Fibroblast of pulmonary artery (primary cell): ENCODE results near the gene HPCAL1.

ENCODE experiments used
- DNase-seq: peaks from one replicate; pipeline ENCODE4 v3.0.0-alpha.2; 2010; ENCODE audit warnings: low read depth
- H3K4me3 ChIP-seq: replicated peaks from 2 replicates; pipeline ENCODE4 v1.5.1; 2011; ENCODE audit warnings: low read depth, mild to moderate bottlenecking, control low read depth, low read length, moderate library complexity
- CTCF ChIP-seq: IDR thresholded peaks from 2 replicates; pipeline ENCODE4 v1.5.1; 2011; ENCODE audit warnings: mild to moderate bottlenecking, control low read depth, low read length, inconsistent platforms; ENCODE audit errors: missing control alignments

The HPCAL1 gene

GRCh38 chr2:10271509-10271908 is 31.2 kb upstream of the HPCAL1 start:
- no peak for TF ChIP-seq CTCF
- DNase-seq, result no peak
- H3K4me3 ChIP-seq, result no peak overlapping the region

GRCh38 chr2:10271946-10272345 is 30.8 kb upstream of the HPCAL1 start:
- TF ChIP-seq CTCF, result no peak
- no peak overlapping the region for H3K4me3 ChIP-seq
- DNase-seq, result no peak

GRCh38 chr2:10272464-10272863 is 30.2 kb upstream of the HPCAL1 start:
- DNase-seq, result no peak
- no peak overlapping the region for H3K4me3 ChIP-seq
- TF ChIP-seq CTCF, result no peak

- no peak overlapping the region for H3K4me3 ChIP-seq
- DNase-seq, result no peak
- TF ChIP-seq CTCF, result no peak
Measured at GRCh38 chr2:10273215-10274175, 29.2 kb upstream of the HPCAL1 start.

GRCh38 chr2:10274376-10274775 is 28.3 kb upstream of the HPCAL1 start:
- no peak for TF ChIP-seq CTCF

GRCh38 chr2:10274983-10275802 is 27.5 kb upstream of the HPCAL1 start:
- DNase-seq, result no peak
- no peak for TF ChIP-seq CTCF
- no peak overlapping the region for H3K4me3 ChIP-seq

More at GRCh38 chr2:10274376-10274775, 28.3 kb upstream of the HPCAL1 start:
- no peak overlapping the region for H3K4me3 ChIP-seq
- no peak for DNase-seq
